Testis (tissue), 2 donors: Measurements from ENCODE around the gene KIAA0513.

Experiments
- CTCF ChIP-seq, 3 experiments: fragments of 450-650 bp in 2 of 3; fragments of 200-600 bp in 1 of 3; sonication (generic) in 1 of 3; IDR thresholded peaks; one replicate each; pipeline ENCODE4 v1.5.1; 2016 to 2019; ENCODE audit warnings: antibody characterized with exemption in 3 of 3, mild to moderate bottlenecking in 2 of 3, moderate library complexity in 1 of 3
- POLR2A ChIP-seq: fragments of 450-650 bp; IDR thresholded peaks from one replicate; pipeline ENCODE4 v1.6.1; 2017; ENCODE audit warnings: antibody characterized with exemption, mild to moderate bottlenecking, moderate library complexity

GRCh38 chr16:85034591-85035433, 7.2 kb downstream of the KIAA0513 start:
- TF ChIP-seq CTCF (IDR thresholded peaks at IDR 0.05) (no peak), POLR2A (no peak)
